ENCODE data around the gene CEP162. TPM values are rescaled to one million over a fixed set of nuclear protein-coding genes. Genes with fewer than 3 reads are reported as not detected.
"Not testable (repeated sequence)": the region's sequence is repeated elsewhere in the genome, so short reads cannot be mapped to it uniquely, and the experiment has no call there.

CEP162 gene
- total RNA-seq, 1 donor, result 6.3 TPM

DNA sequence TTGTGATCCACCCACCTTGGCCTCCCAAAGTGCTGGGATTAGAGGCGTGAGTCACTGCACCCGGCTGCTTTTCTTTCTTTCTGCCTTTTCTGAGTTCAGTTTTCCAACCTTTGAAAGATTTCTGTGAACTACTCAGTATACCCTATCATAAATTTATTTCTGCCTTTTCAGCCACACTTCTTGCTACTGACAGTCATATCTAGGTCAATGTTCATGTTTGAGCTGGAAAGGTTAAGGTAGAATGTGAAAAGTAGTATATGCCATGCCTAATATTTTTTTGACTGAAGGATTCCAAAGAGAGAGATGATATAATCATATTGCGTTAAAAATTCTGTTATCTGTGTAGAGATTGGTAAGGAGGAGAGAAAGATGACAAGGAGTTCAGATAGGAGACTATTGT lies 25.9 kb upstream of the CEP162 start:
- H3K9me3 ChIP-seq (ENCODE audit: low read depth, low read length), result no peaks in the 10 kb centered on the region
- H3K4me3 ChIP-seq (ENCODE audit: low read length), result no peak overlapping the region
- peaks cover 4% of the 10 kb centered on the region for H3K27me3 ChIP-seq (ENCODE audit: insufficient read depth, low read length)
- H3K4me1 ChIP-seq (ENCODE audit: insufficient read depth, low read length), result no peaks in the 10 kb centered on the region

DNA sequence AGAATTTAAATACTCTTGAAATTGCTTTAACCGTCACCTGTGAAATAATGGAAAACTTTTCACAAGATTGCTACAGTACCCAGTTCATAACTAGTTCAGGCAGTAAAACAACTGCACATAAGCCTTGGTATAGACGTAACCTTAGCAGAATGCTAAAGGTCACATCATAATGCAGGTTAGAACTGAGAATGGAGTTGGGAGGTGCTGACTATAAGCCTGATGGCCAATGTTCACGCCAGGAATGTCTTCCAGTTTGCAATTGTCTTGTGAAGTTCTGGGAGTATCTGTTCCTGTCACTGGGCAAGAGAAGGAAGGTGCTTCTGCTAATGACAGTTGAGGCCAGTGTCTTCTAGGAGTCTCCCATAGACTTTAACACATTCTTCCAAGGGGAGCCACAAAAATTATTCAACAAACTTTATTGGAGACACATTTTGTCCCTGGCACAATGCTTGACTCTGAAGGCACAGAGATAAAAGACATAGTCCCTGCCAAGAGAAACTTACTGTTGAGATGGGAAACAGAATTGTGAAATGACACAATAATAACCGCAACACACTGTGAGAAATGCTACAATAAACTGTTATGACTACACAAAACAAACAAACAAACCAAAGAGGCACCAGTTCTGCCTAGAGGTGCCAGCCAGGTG lies 24.6 kb upstream of the CEP162 start:
- H3K27me3 ChIP-seq (ENCODE audit: insufficient read depth, low read length), result peaks cover 4% of the 10 kb centered on the region
- no peaks in the 10 kb centered on the region for H3K9me3 ChIP-seq (ENCODE audit: low read depth, low read length)
- H3K4me3 ChIP-seq (ENCODE audit: low read length), result no peak overlapping the region
- H3K4me1 ChIP-seq (ENCODE audit: insufficient read depth, low read length), result no peaks in the 10 kb centered on the region

DNA sequence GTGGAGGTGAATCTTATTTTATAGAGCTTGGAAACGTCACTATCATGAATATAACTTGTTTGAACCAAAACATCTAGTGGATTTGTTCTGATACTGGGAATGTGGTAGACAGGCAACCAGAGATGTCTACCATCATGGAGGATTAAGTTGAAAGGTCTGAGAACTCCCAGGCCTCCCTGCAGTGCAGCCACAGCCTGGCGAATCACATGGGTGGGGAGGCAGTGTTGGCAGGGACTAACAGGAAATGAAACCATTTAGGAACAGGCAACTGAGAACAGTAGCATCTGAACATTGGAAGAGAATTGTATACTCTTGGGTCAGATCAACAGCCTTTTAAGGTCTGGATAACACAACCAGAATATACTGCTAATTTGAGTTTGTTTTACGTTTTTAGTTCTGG lies 22.3 kb upstream of the CEP162 start:
- Histone ChIP-seq H3K4me3 (ENCODE audit: low read length) (no peak overlapping the region), H3K4me1 (ENCODE audit: insufficient read depth, low read length) (no peaks in the 10 kb centered on the region), H3K9me3 (ENCODE audit: low read depth, low read length) (no peaks in the 10 kb centered on the region)

DNA sequence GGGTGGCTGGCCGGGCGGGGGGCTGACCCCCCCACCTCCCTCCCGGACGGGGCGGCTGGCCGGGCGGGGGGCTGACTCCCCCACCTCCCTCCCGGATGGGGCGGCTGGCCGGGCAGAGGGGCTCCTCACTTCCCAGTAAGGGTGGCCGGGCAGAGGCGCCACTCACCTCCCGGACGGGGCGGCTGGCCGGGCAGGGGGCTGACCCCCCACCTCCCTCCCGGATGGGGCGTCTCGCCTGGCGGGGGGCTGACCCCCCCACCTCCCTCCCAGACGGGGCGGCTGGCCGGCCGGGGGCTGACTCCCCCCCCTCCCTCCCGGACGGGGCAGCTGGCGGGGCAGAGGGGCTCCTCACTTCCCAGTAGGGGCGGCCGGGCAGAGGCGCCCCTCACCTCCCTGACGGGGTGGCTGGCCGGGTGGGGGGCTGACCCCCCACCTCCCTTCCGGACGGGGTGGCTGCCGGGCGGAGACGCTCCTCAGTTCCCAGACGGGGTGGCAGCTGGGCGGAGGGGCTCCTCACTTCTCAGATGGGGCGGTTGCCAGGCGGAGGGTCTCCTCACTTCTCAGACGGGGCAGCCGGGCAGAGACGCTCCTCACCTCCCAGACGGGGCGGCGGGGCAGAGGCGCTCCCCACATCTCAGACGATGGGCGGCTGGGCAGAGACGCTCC lies 17.1 kb upstream of the CEP162 start:
- not testable (repeated sequence) for H3K4me1 ChIP-seq (ENCODE audit: insufficient read depth, low read length); H3K27me3 ChIP-seq (ENCODE audit: insufficient read depth, low read length); H3K9me3 ChIP-seq (ENCODE audit: low read depth, low read length); H3K4me3 ChIP-seq (ENCODE audit: low read length)

More for the DNA sequence above, 22.3 kb upstream of the CEP162 start:
- peaks cover 4% of the 10 kb centered on the region for H3K27me3 ChIP-seq (ENCODE audit: insufficient read depth, low read length)

DNA sequence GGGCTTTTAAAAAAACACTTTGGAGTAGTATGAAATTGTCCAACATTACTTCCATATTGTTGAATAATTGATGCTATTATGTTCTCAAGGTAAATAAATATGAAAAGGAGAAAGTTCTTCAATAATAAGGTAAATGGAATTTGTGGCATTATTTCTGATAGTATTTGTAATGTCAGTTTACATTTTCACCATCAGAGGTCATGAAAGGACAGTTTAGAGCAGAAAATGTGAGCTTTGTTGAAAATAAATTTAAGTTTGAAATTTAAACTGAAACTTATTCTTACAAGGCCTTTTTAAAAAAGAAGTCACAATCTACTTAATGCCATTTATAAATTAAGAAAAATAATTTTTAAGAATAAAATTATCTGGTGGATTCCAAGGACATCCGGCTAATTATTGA lies 15.8 kb upstream of the CEP162 start:
- Histone ChIP-seq H3K4me1 (ENCODE audit: insufficient read depth, low read length) (no peaks in the 10 kb centered on the region), H3K4me3 (ENCODE audit: low read length) (no peak overlapping the region), H3K9me3 (ENCODE audit: low read depth, low read length) (no peaks in the 10 kb centered on the region), H3K27me3 (ENCODE audit: insufficient read depth, low read length) (no peaks in the 10 kb centered on the region)

DNA sequence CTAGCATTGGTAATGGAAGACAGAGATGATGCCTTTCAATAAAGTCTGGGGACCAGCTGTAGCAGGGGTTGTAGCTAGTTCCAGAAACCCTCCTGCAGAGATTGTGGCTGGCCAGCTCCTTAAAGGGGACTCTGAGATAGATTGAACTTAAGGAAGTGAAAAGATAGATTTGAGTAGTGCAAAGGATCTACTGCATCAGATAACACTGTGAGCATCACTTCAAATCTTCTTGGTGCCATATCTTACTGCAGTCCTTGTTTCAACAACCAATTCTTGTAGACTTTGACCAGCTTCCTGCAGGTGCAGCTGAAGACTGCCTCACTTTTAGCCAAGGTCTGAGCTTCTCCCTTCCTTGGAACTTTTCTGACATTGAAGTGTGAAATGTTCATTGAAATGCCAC lies 14.8 kb upstream of the CEP162 start:
- no peaks in the 10 kb centered on the region for H3K27me3 ChIP-seq (ENCODE audit: insufficient read depth, low read length)
- no peak overlapping the region for H3K4me3 ChIP-seq (ENCODE audit: low read length)
- H3K4me1 ChIP-seq (ENCODE audit: insufficient read depth, low read length), result no peaks in the 10 kb centered on the region
- H3K9me3 ChIP-seq (ENCODE audit: low read depth, low read length), result no peaks in the 10 kb centered on the region

DNA sequence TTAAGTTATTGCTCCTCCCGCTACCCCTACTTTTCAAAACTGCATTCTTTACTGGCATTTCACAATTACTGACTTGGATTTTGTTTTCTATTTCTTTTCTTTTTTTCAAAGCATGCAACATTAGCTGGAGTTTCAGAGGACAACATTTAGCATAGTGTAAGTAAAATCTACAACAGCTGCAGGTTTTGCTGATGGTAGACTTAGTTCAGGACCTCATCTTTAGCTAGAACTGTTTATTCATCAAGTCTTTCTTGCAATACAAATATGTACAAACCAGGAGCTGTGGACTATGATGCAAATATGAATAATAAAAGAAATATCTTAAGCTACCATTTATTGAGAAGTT lies 728 bp upstream of the CEP162 start:
- peak overlapping the region; percentile 81 for H3K4me3 ChIP-seq (ENCODE audit: low read length)
- no peaks in the 10 kb centered on the region for H3K9me3 ChIP-seq (ENCODE audit: low read depth, low read length)
- peaks cover 23% of the 10 kb centered on the region for H3K27me3 ChIP-seq (ENCODE audit: insufficient read depth, low read length)
- H3K4me1 ChIP-seq (ENCODE audit: insufficient read depth, low read length), result peaks cover 12% of the 10 kb centered on the region

DNA sequence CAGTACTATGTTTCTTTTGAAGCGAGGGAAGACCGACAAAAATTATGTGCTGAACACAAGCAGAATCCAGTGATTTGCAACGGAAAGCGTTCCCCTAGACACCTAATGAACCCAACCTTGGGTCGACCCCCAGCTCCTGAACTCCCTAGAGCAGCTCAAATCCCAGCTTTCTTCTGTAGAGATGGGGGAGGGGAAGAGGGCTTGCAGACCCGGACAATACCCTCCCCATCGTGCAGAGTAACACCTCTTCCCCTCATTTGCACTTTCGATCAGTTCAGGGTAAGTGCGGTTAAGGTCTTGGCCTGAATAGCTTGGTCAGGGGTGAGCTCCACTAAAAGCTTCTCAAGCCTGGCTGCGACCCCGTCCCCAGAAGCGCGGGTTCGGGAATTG lies 404 bp downstream of the CEP162 start:
- peaks cover 17% of the 10 kb centered on the region for H3K27me3 ChIP-seq (ENCODE audit: insufficient read depth, low read length)
- H3K9me3 ChIP-seq (ENCODE audit: low read depth, low read length), result no peaks in the 10 kb centered on the region
- H3K4me1 ChIP-seq (ENCODE audit: insufficient read depth, low read length), result peaks cover 12% of the 10 kb centered on the region
- H3K4me3 ChIP-seq (ENCODE audit: low read length), result peak overlapping the region; percentile 81

DNA sequence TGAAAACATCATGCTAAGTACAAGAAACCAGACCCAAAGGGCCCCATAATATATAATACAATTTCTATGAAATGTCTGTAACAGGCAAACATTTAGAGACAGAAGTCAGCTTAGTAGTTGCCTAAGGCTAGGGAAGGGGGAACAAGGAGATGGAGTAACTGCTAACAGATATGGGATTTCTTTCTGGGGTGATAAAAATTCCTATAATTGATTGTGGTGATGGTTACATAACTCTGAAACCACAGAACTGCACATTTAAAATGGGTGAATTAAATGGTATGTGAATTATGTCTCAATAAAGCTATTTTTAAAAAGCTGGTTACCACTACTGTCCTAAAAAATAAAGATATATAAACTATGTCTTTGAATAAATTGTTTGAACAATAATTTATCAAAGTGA lies 3.2 kb downstream of the CEP162 start:
- Histone ChIP-seq H3K9me3 (ENCODE audit: low read depth, low read length) (no peaks in the 10 kb centered on the region), H3K4me3 (ENCODE audit: low read length) (no peak overlapping the region)

DNA sequence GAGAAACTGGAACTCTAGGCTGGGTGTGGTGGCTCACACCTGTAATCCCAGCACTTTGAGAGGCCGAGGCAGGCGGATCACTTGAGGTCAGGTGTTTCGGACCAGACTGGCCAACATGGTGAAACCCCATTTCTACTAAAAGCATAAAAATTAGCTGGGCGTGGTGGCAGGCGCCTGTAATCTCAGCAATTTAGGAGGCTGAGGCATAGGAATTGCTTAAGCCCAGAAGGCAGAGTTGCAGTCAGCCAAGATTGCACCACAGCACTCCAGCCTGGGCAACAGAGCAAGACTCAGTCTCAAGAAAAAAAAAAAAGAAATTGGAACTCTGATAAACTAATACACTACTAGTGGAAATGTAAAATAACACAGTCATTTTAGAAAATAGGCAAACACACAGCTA lies 3.8 kb downstream of the CEP162 start:
- not testable (repeated sequence) for H3K9me3 ChIP-seq (ENCODE audit: low read depth, low read length); H3K27me3 ChIP-seq (ENCODE audit: insufficient read depth, low read length); H3K4me3 ChIP-seq (ENCODE audit: low read length)
- H3K4me1 ChIP-seq (ENCODE audit: insufficient read depth, low read length), result peaks cover 12% of the 10 kb centered on the region

More for the DNA sequence above, 3.2 kb downstream of the CEP162 start:
- Histone ChIP-seq H3K27me3 (ENCODE audit: insufficient read depth, low read length) (peaks cover under 1% of the 10 kb centered on the region), H3K4me1 (ENCODE audit: insufficient read depth, low read length) (peaks cover 12% of the 10 kb centered on the region)

DNA sequence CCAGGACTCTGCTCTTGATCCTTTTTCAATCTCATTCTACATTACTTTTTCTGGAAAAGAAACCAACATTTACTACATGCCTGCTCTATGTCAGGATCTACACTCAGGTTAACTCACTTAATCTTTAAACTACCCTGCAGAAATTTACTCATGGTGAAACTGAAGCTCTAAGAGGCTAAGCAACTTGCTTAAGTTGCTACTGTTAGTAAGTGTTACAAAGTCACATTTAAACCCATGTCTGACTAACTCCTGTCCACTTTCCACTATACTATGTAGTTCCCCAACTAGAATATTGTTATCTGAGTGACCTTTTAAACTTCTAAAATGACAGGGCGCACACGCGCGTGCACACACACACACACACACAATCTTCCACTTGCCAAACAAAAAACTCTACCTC lies 5.0 kb downstream of the CEP162 start:
- H3K4me1 ChIP-seq (ENCODE audit: insufficient read depth, low read length), result peaks cover 7% of the 10 kb centered on the region
- no peaks in the 10 kb centered on the region for H3K27me3 ChIP-seq (ENCODE audit: insufficient read depth, low read length)
- no peaks in the 10 kb centered on the region for H3K9me3 ChIP-seq (ENCODE audit: low read depth, low read length)
- no peak overlapping the region for H3K4me3 ChIP-seq (ENCODE audit: low read length)

DNA sequence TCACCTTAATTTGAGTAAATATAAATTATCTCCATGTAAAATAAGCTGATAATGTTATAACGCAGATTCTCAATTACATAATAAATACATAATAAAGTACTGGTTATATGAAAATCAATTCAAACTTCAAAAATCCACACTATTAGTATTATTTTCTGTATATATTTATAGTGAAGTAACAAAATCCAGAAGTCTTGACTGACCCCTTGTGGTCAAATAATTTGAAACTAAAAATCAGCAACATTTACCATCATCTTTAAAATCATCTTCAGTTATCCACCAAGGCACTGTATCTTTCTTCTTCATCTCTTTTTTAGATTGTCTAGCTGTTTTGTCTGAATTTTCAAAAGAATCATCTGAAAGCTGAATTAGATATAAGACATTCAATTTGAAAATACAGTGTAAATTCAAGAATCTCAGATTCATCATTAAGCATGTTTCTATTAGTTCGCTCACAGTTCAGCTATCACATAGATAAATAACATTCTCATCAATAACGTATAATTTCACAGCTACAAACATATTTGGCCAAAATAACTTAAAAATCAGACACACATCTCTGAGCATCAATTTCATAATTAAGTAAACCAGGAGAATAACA lies 6.5 kb downstream of the CEP162 start:
- H3K4me3 ChIP-seq (ENCODE audit: low read length), result no peak overlapping the region
- no peaks in the 10 kb centered on the region for H3K27me3 ChIP-seq (ENCODE audit: insufficient read depth, low read length)
- no peaks in the 10 kb centered on the region for H3K4me1 ChIP-seq (ENCODE audit: insufficient read depth, low read length)
- no peaks in the 10 kb centered on the region for H3K9me3 ChIP-seq (ENCODE audit: low read depth, low read length)

DNA sequence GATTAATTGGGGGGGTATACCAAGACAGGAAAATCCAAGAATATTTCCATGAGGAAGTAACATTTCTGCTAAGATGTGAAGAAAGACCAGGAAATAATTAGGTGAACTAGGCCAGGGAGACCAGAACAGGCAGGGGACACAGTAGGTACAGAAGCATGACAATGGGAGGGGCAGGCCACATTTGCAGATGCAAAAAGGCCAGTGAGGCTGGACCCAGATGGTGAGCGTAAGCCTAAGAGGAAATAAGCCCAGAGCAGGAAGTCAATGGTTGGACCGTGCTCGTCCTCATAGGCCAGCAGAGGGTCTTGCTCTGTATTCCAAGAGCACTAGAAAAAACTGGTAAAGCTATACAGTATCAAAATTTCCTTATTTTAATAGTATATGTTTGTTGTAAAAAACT lies 9.4 kb downstream of the CEP162 start:
- H3K27me3 ChIP-seq (ENCODE audit: insufficient read depth, low read length), result no peaks in the 10 kb centered on the region
- no peak overlapping the region for H3K4me3 ChIP-seq (ENCODE audit: low read length)
- H3K9me3 ChIP-seq (ENCODE audit: low read depth, low read length), result no peaks in the 10 kb centered on the region
- H3K4me1 ChIP-seq (ENCODE audit: insufficient read depth, low read length), result no peaks in the 10 kb centered on the region

DNA sequence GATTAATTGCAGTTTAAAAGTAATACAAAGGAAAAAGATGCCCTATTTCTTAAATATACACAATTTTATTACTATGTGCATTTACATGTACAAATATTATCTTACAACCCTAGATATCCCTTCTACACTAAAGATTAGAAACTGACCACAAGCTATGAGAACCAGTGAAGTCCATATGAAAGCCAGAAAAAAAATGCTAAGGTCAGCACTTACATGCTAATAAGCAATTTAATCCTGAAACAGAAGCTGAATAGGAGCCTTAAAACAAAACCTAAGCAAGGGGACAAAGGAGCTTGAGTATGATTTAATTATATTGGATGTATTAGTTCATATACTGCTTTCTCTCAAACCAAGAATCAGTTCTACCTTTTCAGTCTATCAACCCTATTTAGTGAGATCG lies 14.2 kb downstream of the CEP162 start:
- Histone ChIP-seq H3K4me1 (ENCODE audit: insufficient read depth, low read length) (no peaks in the 10 kb centered on the region), H3K9me3 (ENCODE audit: low read depth, low read length) (no peaks in the 10 kb centered on the region), H3K4me3 (ENCODE audit: low read length) (no peak overlapping the region), H3K27me3 (ENCODE audit: insufficient read depth, low read length) (no peaks in the 10 kb centered on the region)

DNA sequence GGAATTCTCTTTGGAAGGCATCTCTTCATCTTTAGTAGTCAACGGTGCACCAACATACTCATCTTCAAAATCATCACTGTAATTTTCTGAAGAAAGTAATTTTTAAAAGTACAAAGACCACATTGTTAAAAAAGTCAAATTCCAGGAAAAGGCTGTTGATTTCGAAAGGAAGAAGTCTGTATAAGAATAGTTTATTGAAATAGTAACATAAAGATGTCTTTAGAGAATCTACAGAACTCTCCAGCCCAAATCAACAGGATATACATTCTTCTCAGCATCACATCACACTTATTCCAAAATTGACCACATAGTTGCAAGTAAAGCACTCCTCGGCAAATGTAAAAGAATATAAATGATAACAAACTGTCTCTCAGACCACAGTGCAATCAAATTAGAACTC lies 23.4 kb downstream of the CEP162 start:
- no peaks in the 10 kb centered on the region for H3K9me3 ChIP-seq (ENCODE audit: low read depth, low read length)
- H3K4me3 ChIP-seq (ENCODE audit: low read length), result no peak overlapping the region
- no peaks in the 10 kb centered on the region for H3K27me3 ChIP-seq (ENCODE audit: insufficient read depth, low read length)
- no peaks in the 10 kb centered on the region for H3K4me1 ChIP-seq (ENCODE audit: insufficient read depth, low read length)

DNA sequence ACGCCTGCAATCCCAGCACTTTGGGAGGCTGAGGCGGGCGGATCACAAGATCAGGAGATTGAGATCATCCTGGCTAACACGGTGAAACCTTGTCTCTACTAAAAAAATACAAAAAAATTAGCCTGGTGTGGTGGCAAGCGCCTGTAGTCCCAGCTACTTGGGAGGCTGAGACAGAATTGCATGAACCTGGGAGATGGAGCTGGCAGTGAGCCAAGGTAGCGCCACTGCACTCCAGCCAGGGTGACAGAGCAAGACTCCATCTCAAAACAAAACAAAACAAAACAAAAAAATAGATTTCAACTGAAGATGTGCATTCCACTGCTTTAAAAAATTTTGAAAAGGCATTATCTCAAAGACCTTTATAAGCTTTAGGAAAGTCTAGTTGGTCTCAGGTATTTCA lies 27.5 kb downstream of the CEP162 start:
- H3K4me1 ChIP-seq (ENCODE audit: insufficient read depth, low read length); H3K27me3 ChIP-seq (ENCODE audit: insufficient read depth, low read length); H3K4me3 ChIP-seq (ENCODE audit: low read length); H3K9me3 ChIP-seq (ENCODE audit: low read depth, low read length): not testable (repeated sequence)

All from mononuclear cell (primary cell).